ENCODE measurements around the gene ICAM2.

DNA sequence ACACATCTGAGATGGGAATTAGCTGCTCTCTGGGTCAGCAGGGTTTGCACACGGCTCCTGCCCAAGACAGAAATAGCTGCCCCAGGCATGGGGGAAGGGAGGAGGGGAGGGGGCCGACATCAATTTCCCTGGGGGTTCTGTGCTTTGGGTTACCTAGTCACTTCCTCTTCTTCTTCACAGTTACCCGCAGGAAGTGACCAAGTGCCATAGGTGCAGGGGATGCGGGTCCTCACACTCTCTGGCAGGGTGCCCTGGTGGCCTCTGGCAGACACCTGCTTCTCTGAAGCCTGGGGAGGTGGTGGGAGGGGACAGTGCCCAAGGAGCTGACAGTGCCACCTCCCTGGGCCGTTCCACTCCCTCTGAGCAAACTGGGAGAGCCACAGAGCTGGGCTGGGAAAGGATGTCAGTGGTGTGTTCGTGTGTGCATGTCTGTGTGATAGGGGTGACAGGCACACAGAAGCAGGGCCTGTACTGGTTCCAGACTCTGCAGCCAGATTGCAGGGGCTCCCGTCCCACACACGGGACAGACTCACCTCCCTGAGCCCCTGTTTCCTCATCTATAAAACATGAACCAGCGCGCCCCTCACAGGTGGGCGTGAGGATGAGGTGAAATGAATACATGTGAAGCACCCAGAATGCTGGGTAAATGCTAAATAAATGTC is 65.9 kb downstream of the ICAM2 start:
- TF ChIP-seq, protein P1, sequence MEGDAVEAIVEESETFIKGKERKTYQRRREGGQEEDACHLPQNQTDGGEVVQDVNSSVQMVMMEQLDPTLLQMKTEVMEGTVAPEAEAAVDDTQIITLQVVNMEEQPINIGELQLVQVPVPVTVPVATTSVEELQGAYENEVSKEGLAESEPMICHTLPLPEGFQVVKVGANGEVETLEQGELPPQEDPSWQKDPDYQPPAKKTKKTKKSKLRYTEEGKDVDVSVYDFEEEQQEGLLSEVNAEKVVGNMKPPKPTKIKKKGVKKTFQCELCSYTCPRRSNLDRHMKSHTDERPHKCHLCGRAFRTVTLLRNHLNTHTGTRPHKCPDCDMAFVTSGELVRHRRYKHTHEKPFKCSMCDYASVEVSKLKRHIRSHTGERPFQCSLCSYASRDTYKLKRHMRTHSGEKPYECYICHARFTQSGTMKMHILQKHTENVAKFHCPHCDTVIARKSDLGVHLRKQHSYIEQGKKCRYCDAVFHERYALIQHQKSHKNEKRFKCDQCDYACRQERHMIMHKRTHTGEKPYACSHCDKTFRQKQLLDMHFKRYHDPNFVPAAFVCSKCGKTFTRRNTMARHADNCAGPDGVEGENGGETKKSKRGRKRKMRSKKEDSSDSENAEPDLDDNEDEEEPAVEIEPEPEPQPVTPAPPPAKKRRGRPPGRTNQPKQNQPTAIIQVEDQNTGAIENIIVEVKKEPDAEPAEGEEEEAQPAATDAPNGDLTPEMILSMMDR (IDR thresholded peaks at IDR 0.05) = no peak
- TF ChIP-seq POLR2A (IDR thresholded peaks at IDR 0.05) (no peak), EP300 (IDR thresholded peaks at IDR 0.05) (no peak)

Data from ovary (tissue), 3 donors.